ENCODE measurements around the gene KRT40. TPM values are rescaled to one million over a fixed set of nuclear protein-coding genes. Genes with fewer than 3 reads are reported as not detected.

The KRT40 gene
- total RNA-seq: not detected

DNA sequence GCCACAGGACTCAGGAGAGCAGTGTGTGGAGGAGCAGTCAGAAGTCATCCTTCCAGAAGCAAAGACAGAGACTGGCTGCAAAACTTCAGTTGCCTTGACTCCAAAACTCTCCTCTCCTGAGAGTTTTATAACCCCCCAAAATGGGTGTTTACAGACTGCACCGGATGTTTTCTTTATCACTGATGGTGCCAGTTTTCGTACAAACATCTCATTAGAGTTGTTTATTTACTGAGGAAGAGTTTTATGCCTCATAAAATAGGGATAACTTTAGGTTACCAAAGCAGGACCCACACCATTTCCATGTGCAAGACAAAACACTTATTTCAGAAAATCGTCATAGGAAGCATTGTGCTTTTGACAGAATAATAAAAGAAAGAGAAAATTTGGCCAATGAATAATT lies at the start of gene KRT40:
Gene KRT40 (minus strand): TSS at position 101 of the 400 bp plus-strand sequence. CDS start 53 bp downstream, at position 48.
- intact Hi-C loops (cut with DNase I): no loop called here
- Histone ChIP-seq H3K27me3 (no peaks in the 10 kb centered on the region), H3K4me1 (no peaks in the 10 kb centered on the region), H3K4me3 (no peak within 1 kb of the TSS), H3K27ac (no peak within 1 kb of the TSS), H3K36me3 (no peaks in the 10 kb centered on the region), H3K9me3 (no peaks in the 10 kb centered on the region)
- DNase-seq (ENCODE audit: extremely low spot score in 2 of 2): no peak
- TF ChIP-seq, protein P1, sequence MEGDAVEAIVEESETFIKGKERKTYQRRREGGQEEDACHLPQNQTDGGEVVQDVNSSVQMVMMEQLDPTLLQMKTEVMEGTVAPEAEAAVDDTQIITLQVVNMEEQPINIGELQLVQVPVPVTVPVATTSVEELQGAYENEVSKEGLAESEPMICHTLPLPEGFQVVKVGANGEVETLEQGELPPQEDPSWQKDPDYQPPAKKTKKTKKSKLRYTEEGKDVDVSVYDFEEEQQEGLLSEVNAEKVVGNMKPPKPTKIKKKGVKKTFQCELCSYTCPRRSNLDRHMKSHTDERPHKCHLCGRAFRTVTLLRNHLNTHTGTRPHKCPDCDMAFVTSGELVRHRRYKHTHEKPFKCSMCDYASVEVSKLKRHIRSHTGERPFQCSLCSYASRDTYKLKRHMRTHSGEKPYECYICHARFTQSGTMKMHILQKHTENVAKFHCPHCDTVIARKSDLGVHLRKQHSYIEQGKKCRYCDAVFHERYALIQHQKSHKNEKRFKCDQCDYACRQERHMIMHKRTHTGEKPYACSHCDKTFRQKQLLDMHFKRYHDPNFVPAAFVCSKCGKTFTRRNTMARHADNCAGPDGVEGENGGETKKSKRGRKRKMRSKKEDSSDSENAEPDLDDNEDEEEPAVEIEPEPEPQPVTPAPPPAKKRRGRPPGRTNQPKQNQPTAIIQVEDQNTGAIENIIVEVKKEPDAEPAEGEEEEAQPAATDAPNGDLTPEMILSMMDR (IDR thresholded peaks at IDR 0.05): no peak
- TF ChIP-seq POLR2AphosphoS5 (IDR thresholded peaks at IDR 0.05; ENCODE audit: insufficient read depth in 1 of 2, low read depth in 1 of 2): no peak
- no peak for TF ChIP-seq POLR2A (IDR thresholded peaks at IDR 0.05)

DNA sequence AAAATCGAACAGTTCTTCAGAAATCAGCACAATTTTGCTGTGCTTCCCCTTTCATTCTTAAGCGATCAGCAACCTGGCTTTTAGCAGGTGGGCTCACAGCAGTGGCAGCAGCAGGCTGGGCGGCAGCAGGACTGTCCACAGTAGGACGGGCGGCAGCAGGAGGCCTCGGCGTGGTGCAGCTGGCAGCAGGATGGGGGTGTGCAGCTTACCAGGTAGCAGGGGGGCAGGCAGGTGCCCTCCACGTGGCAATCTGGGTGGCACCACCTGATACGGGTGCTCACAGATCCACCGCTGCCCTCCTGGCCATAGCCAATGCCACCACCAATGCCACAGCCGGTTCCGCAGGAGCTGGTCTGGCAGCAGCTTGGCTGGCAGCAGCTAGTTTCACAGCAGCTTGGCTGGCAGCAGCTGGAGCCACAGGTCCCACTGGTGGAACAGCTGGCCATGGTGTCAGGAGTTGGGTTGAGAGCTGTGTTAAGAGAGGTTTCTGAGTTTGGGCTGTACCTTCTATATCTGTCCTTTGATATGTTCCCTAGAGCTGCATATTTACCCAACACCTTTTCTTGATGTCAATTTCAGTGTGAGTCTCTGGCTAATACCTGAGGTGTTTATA lies 45.6 kb upstream of the KRT40 start, which contains the start of gene KRTAP1-4:
Gene KRTAP1-4 (minus strand): TSS at position 563 of the 613 bp plus-strand sequence. CDS start 117 bp downstream, at position 446.
- H3K4me3 ChIP-seq: no peak within 1 kb of the TSS
- DNase-seq (ENCODE audit: extremely low spot score in 2 of 2): no peak
- no peaks in the 10 kb centered on the region for H3K9me3 ChIP-seq
- TF ChIP-seq POLR2A (IDR thresholded peaks at IDR 0.05) (no peak), POLR2AphosphoS5 (IDR thresholded peaks at IDR 0.05; ENCODE audit: insufficient read depth in 1 of 2, low read depth in 1 of 2) (no peak)
- TF ChIP-seq, protein P1 (IDR thresholded peaks at IDR 0.05): no peak
- intact Hi-C loops (cut with DNase I): no loop called here
- peaks cover 9% of the 10 kb centered on the region for H3K4me1 ChIP-seq
- no peaks in the 10 kb centered on the region for H3K36me3 ChIP-seq
- no peaks in the 10 kb centered on the region for H3K27me3 ChIP-seq
- H3K27ac ChIP-seq: no peak within 1 kb of the TSS

DNA sequence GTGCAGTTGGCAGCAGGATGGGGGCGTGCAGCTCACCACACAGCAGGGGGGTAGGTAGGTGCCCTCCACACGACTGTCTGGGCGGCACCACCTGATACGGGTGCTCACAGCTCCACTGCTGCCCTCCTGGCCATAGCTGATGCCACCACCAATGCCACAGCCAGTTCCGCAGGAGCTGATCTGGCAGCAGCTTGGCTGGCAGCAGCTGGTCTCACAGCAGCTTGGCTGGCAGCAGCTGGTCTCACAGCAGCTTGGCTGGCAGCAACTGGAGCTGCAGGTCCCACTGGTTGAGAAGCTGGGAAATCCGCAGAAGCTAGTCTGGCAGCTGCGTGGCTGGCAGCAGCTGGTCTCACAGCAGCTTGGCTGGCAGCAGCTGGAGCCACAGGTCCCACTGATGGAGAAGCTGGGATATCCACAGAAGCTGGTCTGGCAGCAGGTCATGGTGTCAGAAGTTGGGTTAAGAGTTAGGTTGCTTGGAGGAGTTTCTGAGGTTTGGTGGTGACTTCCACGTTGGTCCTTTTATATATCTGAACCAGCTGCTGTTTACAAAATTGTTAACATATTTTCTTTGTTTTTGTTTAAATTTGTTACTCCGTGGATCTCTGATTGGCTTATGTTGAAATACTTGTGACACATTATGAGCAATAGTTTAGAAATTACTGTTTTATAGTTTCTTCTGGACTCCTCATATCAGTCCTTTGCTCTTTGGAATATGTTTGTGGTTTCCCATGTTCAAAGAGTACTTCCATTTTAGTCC lies 42.8 kb upstream of the KRT40 start, which contains the start of gene KRTAP1-5:
Gene KRTAP1-5 (minus strand): TSS at position 494 of the 757 bp plus-strand sequence. CDS start 53 bp downstream, at position 441.
- Histone ChIP-seq H3K9me3 (no peaks in the 10 kb centered on the region), H3K4me1 (peaks cover 9% of the 10 kb centered on the region), H3K36me3 (no peaks in the 10 kb centered on the region), H3K27me3 (no peaks in the 10 kb centered on the region), H3K27ac (peak within 1 kb of the TSS; percentile 48), H3K4me3 (no peak within 1 kb of the TSS)
- intact Hi-C loops (cut with DNase I): no loop called here
- DNase-seq (ENCODE audit: extremely low spot score in 2 of 2): no peak
- TF ChIP-seq, protein P1 (IDR thresholded peaks at IDR 0.05): no peak
- TF ChIP-seq POLR2A (IDR thresholded peaks at IDR 0.05) (no peak), POLR2AphosphoS5 (IDR thresholded peaks at IDR 0.05; ENCODE audit: insufficient read depth in 1 of 2, low read depth in 1 of 2) (peak in 1 of 2 donors; percentile 58)

DNA sequence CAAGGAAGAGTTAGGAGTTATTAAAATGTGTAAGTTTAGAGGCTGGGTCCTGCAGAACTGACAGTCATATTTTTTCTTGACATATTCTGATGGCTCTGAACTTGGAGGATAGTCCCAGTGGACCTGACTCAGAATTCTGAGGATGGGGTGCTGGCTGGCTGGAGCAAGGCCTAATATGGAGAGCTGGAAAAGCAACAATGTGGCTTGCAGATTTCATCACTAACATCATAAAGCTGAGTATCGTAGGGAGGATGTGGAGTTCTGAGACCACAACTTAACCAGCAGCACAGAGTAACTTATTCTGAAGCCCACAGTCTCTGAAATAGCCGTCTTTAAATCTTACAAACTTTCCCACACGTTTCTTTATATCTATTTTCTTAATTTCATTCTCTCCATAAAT lies 40.6 kb upstream of the KRT40 start:
- H3K27me3 ChIP-seq: no peaks in the 10 kb centered on the region
- intact Hi-C loops (cut with DNase I): no loop called here
- no peaks in the 10 kb centered on the region for H3K9me3 ChIP-seq
- no peak overlapping the region for H3K27ac ChIP-seq
- peaks cover 9% of the 10 kb centered on the region for H3K4me1 ChIP-seq
- no peak for DNase-seq (ENCODE audit: extremely low spot score in 2 of 2)
- H3K36me3 ChIP-seq: no peaks in the 10 kb centered on the region
- no peak overlapping the region for H3K4me3 ChIP-seq
- TF ChIP-seq POLR2A (IDR thresholded peaks at IDR 0.05) (no peak), POLR2AphosphoS5 (IDR thresholded peaks at IDR 0.05; ENCODE audit: insufficient read depth in 1 of 2, low read depth in 1 of 2) (no peak)
- TF ChIP-seq, protein P1 (IDR thresholded peaks at IDR 0.05): no peak
